Measurements from ENCODE around the gene ZDHHC21. TPM values are rescaled to one million over a fixed set of nuclear protein-coding genes. Genes with fewer than 3 reads are reported as not detected.

ZDHHC21 gene
- total and polyA plus RNA-seq, 12 donors: 3.8 to 18.8 (median 9.4) TPM

GRCh38 chr9:14678776-14679175 is 14.5 kb downstream of the ZDHHC21 start:
- Histone ChIP-seq H3K4me3 (no peak overlapping the region), H3K27me3 (no peaks in the 10 kb centered on the region), H3K9me3 (replicated peaks in 1 of 3) (peaks cover 0 to 5% (median 0%) of the 10 kb centered on the region in 3 donors), H3K36me3 (replicated peaks in 1 of 2) (no peaks in the 10 kb centered on the region), H3K4me1 (replicated peaks in 1 of 2) (peaks cover 0 to 10% of the 10 kb centered on the region in 2 donors), H3K27ac (no peak overlapping the region)
- no peak for DNase-seq
- intact Hi-C loops (cut with DNase I): no loop called here
- TF ChIP-seq POLR2A (IDR thresholded peaks at IDR 0.05): no peak
- no peak for TF ChIP-seq CTCF (IDR thresholded peaks at IDR 0.05)
- 96 to 99% (median 97%) methylated on average over 3 of the region's 3 CpGs for WGBS, 4 donors

GRCh38 chr9:14677872-14678271 is 15.4 kb downstream of the ZDHHC21 start:
- 57 to 68% (median 65%) methylated on average over 6 of the region's 6 CpGs for WGBS, 4 donors
- peaks cover 0 to 5% (median 0%) of the 10 kb centered on the region in 3 donors for H3K9me3 ChIP-seq (replicated peaks in 1 of 3)
- H3K4me3 ChIP-seq: peak overlapping the region in 1 of 4 donors; percentile 6
- no peaks in the 10 kb centered on the region for H3K27me3 ChIP-seq
- peaks cover 0 to 10% of the 10 kb centered on the region in 2 donors for H3K4me1 ChIP-seq (replicated peaks in 1 of 2)
- peak overlapping the region in 2 of 5 donors; percentile 6 to 33 for H3K27ac ChIP-seq
- no peaks in the 10 kb centered on the region for H3K36me3 ChIP-seq (replicated peaks in 1 of 2)
- DNase-seq: peak in 4 of 7 donors; percentile 11 to 27 (median 20)
- TF ChIP-seq POLR2A (IDR thresholded peaks at IDR 0.05) (no peak), CTCF (IDR thresholded peaks at IDR 0.05) (no peak)
- intact Hi-C loops (cut with DNase I): no loop called here

GRCh38 chr9:14677396-14677795 is 15.8 kb downstream of the ZDHHC21 start:
- Histone ChIP-seq H3K9me3 (replicated peaks in 1 of 3) (peaks cover 0 to 5% (median 0%) of the 10 kb centered on the region in 3 donors), H3K4me3 (peak overlapping the region in 1 of 4 donors; percentile 6), H3K27ac (peak overlapping the region in 1 of 5 donors; percentile 6), H3K4me1 (replicated peaks in 1 of 2) (peaks cover 0 to 10% of the 10 kb centered on the region in 2 donors), H3K27me3 (no peaks in the 10 kb centered on the region), H3K36me3 (replicated peaks in 1 of 2) (no peaks in the 10 kb centered on the region)
- intact Hi-C loops (cut with DNase I): no loop called here
- WGBS, 4 donors: 87 to 97% (median 91%) methylated on average over 2 of the region's 2 CpGs
- DNase-seq: no peak
- TF ChIP-seq POLR2A (IDR thresholded peaks at IDR 0.05) (no peak), CTCF (IDR thresholded peaks at IDR 0.05) (no peak)

GRCh38 chr9:14674630-14675029 is 18.6 kb downstream of the ZDHHC21 start:
- Histone ChIP-seq H3K36me3 (replicated peaks in 1 of 2) (peaks cover 0 to 8% of the 10 kb centered on the region in 2 donors), H3K27me3 (no peaks in the 10 kb centered on the region), H3K27ac (no peak overlapping the region), H3K4me1 (replicated peaks in 1 of 2) (peaks cover 0 to 10% of the 10 kb centered on the region in 2 donors), H3K9me3 (replicated peaks in 1 of 3) (peaks cover 0 to 5% (median 0%) of the 10 kb centered on the region in 3 donors), H3K4me3 (no peak overlapping the region)
- intact Hi-C loops (cut with DNase I): no loop called here
- WGBS, 4 donors: 78 to 87% (median 86%) methylated on average over 3 of the region's 3 CpGs
- TF ChIP-seq POLR2A (IDR thresholded peaks at IDR 0.05): no peak
- no peak for TF ChIP-seq CTCF (IDR thresholded peaks at IDR 0.05)
- DNase-seq: no peak
